Activated T-helper 1 cell treated with anti-CD3 and anti-CD28 coated beads, Interleukin-12 subunit alpha, Interleukin-12 subunit beta, Interleukin-2, Interleukin-4 antibody, amounts not matched to agents 30 ng/mL and 10 ng/mL and 1 ng/mL, durations not matched to agents 14 hours and 24 hours and 36 hours (primary cell): ENCODE data around the gene LAG3. TPM values are rescaled to one million over a fixed set of nuclear protein-coding genes. Genes with fewer than 3 reads are reported as not detected.
A peak's percentile ranks its signal among the peaks of the same experiment; 100 is the strongest.

Experiments used
- DNase-seq: peaks from one replicate; pipeline ENCODE4 v3.0.0; 2021; ENCODE audit warnings: low spot score
- H3K27ac Mint-ChIP-seq: one replicate; pipeline ENCODE4 v1.8.0; 2021; ENCODE audit warnings: mild to moderate bottlenecking, mixed read lengths
- H3K27me3 Mint-ChIP-seq: one replicate; pipeline ENCODE4 v1.8.0; 2022; ENCODE audit warnings: mild to moderate bottlenecking, moderate library complexity, mixed read lengths; ENCODE audit not compliant: insufficient read depth
- H3K36me3 Mint-ChIP-seq: one replicate; pipeline ENCODE4 v1.8.0; 2021; ENCODE audit warnings: low read depth, mixed read lengths
- H3K4me1 Mint-ChIP-seq: one replicate; pipeline ENCODE4 v1.8.0; 2021; ENCODE audit warnings: low read depth, mixed read lengths
- H3K4me3 Mint-ChIP-seq: one replicate; pipeline ENCODE4 v1.8.0; 2021; ENCODE audit warnings: mild to moderate bottlenecking, moderate library complexity, mixed read lengths
- H3K9me3 Mint-ChIP-seq: one replicate; pipeline ENCODE4 v1.8.0; 2021; ENCODE audit warnings: mixed read lengths
- intact Hi-C: fragments of 100-400 bp; cut with micrococcal nuclease; formaldehyde crosslinking; loops from one replicate; pipeline ENCODE4 v1.15.1; 2024
- total RNA-seq: library from RNA; stranded (reverse); gene quantifications from 2 replicates; pipeline ENCODE4 v1.2.3, GENCODE V29; 2022

Gene LAG3
- total RNA-seq, 1 donor from 2014 or later: 275 TPM

GRCh38 chr12:6790496-6791150 lies 18.3 kb downstream of the LAG3 start:
- H3K4me1 Mint-ChIP-seq: peaks cover 67% of the 10 kb centered on the region
- H3K36me3 Mint-ChIP-seq: peaks cover 30% of the 10 kb centered on the region
- H3K27me3 Mint-ChIP-seq: no peaks in the 10 kb centered on the region
- intact Hi-C loops: loop anchor here (2.0 to 10.0 kb wide), 3 partner anchors 77 to 296 kb away; partner anchors contain the start of genes MRPL51, NCAPD2 and TPI1
- no peaks in the 10 kb centered on the region for H3K9me3 Mint-ChIP-seq
- DNase-seq: no peak
- H3K4me3 Mint-ChIP-seq: peak overlapping the region; percentile 94
- H3K27ac Mint-ChIP-seq: peak overlapping the region; percentile 87

GRCh38 chr12:6791931-6792520 lies 19.7 kb downstream of the LAG3 start:
- Mint-ChIP-seq H3K27ac (peak overlapping the region; percentile 87), H3K27me3 (no peaks in the 10 kb centered on the region), H3K36me3 (peaks cover 40% of the 10 kb centered on the region), H3K4me3 (peak overlapping the region; percentile 94), H3K9me3 (no peaks in the 10 kb centered on the region), H3K4me1 (peaks cover 67% of the 10 kb centered on the region)
- DNase-seq: no peak
- intact Hi-C loops: loop anchor here (1.0 to 10.0 kb wide), 5 partner anchors 33 to 297 kb away; partner anchors contain the start of genes COPS7A, MRPL51, NCAPD2 and TPI1

GRCh38 chr12:6792522-6793201 lies 20.3 kb downstream of the LAG3 start:
- peak; percentile 40 for DNase-seq
- intact Hi-C loops: loop anchor here (1.0 to 10.0 kb wide), 4 partner anchors 33 to 298 kb away; partner anchors contain the start of genes COPS7A, MRPL51, NCAPD2 and TPI1
- peak overlapping the region; percentile 87 for H3K27ac Mint-ChIP-seq
- H3K9me3 Mint-ChIP-seq: no peaks in the 10 kb centered on the region
- H3K4me1 Mint-ChIP-seq: peaks cover 65% of the 10 kb centered on the region
- H3K36me3 Mint-ChIP-seq: peaks cover 45% of the 10 kb centered on the region
- peak overlapping the region; percentile 94 for H3K4me3 Mint-ChIP-seq
- H3K27me3 Mint-ChIP-seq: no peaks in the 10 kb centered on the region

GRCh38 chr12:6795088-6795487 lies 22.8 kb downstream of the LAG3 start:
- intact Hi-C loops: loop anchor here (10.0 kb wide), 1 partner anchor 300 kb away; the partner anchor contains the start of genes MRPL51 and NCAPD2
- Mint-ChIP-seq H3K36me3 (peaks cover 58% of the 10 kb centered on the region), H3K9me3 (no peaks in the 10 kb centered on the region), H3K4me3 (no peak overlapping the region), H3K4me1 (peaks cover 64% of the 10 kb centered on the region), H3K27ac (no peak overlapping the region), H3K27me3 (no peaks in the 10 kb centered on the region)
- no peak for DNase-seq

- DNase-seq: no peak
- intact Hi-C loops: loop anchor here (10.0 kb wide), 1 partner anchor 302 kb away; the partner anchor contains the start of genes MRPL51 and NCAPD2
- Mint-ChIP-seq H3K4me1 (peaks cover 59% of the 10 kb centered on the region), H3K27me3 (no peaks in the 10 kb centered on the region), H3K27ac (no peak overlapping the region), H3K36me3 (peaks cover 55% of the 10 kb centered on the region), H3K9me3 (no peaks in the 10 kb centered on the region), H3K4me3 (no peak overlapping the region)
These were observed 24.3 kb downstream of the LAG3 start for GRCh38 chr12:6796576-6796975.

- Mint-ChIP-seq H3K9me3 (no peaks in the 10 kb centered on the region), H3K4me3 (no peak overlapping the region), H3K27ac (no peak overlapping the region), H3K27me3 (no peaks in the 10 kb centered on the region), H3K36me3 (peaks cover 51% of the 10 kb centered on the region), H3K4me1 (peaks cover 36% of the 10 kb centered on the region)
- DNase-seq: no peak
- intact Hi-C loops: loop anchor here (10.0 kb wide), 1 partner anchor 304 kb away; the partner anchor contains the start of genes MRPL51 and NCAPD2
These were observed 26.8 kb downstream of the LAG3 start for GRCh38 chr12:6799147-6799546.

GRCh38 chr12:6807170-6807569 lies 34.9 kb downstream of the LAG3 start:
- H3K27ac Mint-ChIP-seq: no peak overlapping the region
- intact Hi-C loops: no loop called here
- peaks cover 34% of the 10 kb centered on the region for H3K36me3 Mint-ChIP-seq

GRCh38 chr12:6809056-6809455 lies 36.7 kb downstream of the LAG3 start:
- H3K4me1 Mint-ChIP-seq: peaks cover 26% of the 10 kb centered on the region
- intact Hi-C loops: no loop called here
- peaks cover 36% of the 10 kb centered on the region for H3K36me3 Mint-ChIP-seq
- no peaks in the 10 kb centered on the region for H3K27me3 Mint-ChIP-seq
- no peak overlapping the region for H3K27ac Mint-ChIP-seq
- no peaks in the 10 kb centered on the region for H3K9me3 Mint-ChIP-seq
- H3K4me3 Mint-ChIP-seq: no peak overlapping the region
- no peak for DNase-seq

More at GRCh38 chr12:6807170-6807569, 34.9 kb downstream of the LAG3 start:
- no peak for DNase-seq
- Mint-ChIP-seq H3K27me3 (no peaks in the 10 kb centered on the region), H3K4me3 (no peak overlapping the region), H3K4me1 (peaks cover 26% of the 10 kb centered on the region), H3K9me3 (no peaks in the 10 kb centered on the region)

- Mint-ChIP-seq H3K9me3 (no peaks in the 10 kb centered on the region), H3K27ac (peak overlapping the region; percentile 70), H3K36me3 (peaks cover 44% of the 10 kb centered on the region), H3K27me3 (no peaks in the 10 kb centered on the region), H3K4me3 (no peak overlapping the region), H3K4me1 (peaks cover 26% of the 10 kb centered on the region)
- intact Hi-C loops: no loop called here
- DNase-seq: no peak
These were observed 38.4 kb downstream of the LAG3 start for GRCh38 chr12:6810758-6811157.

- no peaks in the 10 kb centered on the region for H3K9me3 Mint-ChIP-seq
- no peaks in the 10 kb centered on the region for H3K27me3 Mint-ChIP-seq
- peaks cover 59% of the 10 kb centered on the region for H3K36me3 Mint-ChIP-seq
- no peak overlapping the region for H3K27ac Mint-ChIP-seq
- intact Hi-C loops: no loop called here
- peaks cover 26% of the 10 kb centered on the region for H3K4me1 Mint-ChIP-seq
- no peak overlapping the region for H3K4me3 Mint-ChIP-seq
- DNase-seq: no peak
These were observed 41.0 kb downstream of the LAG3 start for GRCh38 chr12:6813363-6813762.

- Mint-ChIP-seq H3K36me3 (peaks cover 58% of the 10 kb centered on the region), H3K27ac (no peak overlapping the region), H3K9me3 (no peaks in the 10 kb centered on the region), H3K27me3 (peaks cover 2% of the 10 kb centered on the region), H3K4me3 (no peak overlapping the region), H3K4me1 (peaks cover 11% of the 10 kb centered on the region)
- intact Hi-C loops: no loop called here
- no peak for DNase-seq
These were observed 44.3 kb downstream of the LAG3 start for GRCh38 chr12:6816598-6816997.

- peaks cover 2% of the 10 kb centered on the region for H3K27me3 Mint-ChIP-seq
- intact Hi-C loops: no loop called here
- no peak overlapping the region for H3K27ac Mint-ChIP-seq
- H3K36me3 Mint-ChIP-seq: peaks cover 58% of the 10 kb centered on the region
- no peak overlapping the region for H3K4me3 Mint-ChIP-seq
- H3K9me3 Mint-ChIP-seq: no peaks in the 10 kb centered on the region
- H3K4me1 Mint-ChIP-seq: peaks cover 11% of the 10 kb centered on the region
- DNase-seq: no peak
These were observed 44.8 kb downstream of the LAG3 start for GRCh38 chr12:6817098-6817497.
